Kidney glomerular epithelial cell (primary cell): Measurements from ENCODE around the gene ARCN1.

Experiments used
- DNase-seq: peaks from one replicate; lab custom pipeline; 2025; lab: John Stamatoyannopoulos, UW

The ARCN1 gene

DNA sequence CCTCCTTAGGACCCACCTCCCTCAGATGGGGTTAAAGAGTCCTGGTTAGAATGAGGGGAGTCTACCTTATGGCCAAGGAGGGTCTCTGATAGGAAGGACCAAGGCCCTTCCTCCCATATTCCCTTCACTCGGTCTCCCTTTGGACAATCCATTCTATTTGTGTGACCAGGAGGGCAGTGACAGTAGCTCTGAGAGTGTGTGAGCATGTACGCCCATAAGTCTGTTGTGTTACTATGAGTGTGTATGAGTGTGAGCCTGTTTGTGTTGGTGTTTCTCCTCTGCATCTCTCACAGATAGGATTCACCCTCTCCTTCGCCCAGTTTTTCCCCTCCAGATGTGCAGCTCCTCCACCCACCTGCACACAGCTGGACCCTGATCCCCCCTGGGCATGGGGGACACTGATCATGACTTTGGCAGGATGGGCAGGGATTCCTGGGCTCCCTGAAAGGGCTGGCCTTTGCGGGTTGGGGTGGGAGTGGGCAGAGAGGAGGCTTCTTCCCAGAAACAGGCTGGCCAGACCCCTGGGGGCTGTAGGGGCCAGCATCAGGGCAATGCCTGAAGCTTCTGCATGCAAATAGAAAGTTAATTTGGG lies 49.7 kb downstream of the ARCN1 start:
- no peak for DNase-seq

DNA sequence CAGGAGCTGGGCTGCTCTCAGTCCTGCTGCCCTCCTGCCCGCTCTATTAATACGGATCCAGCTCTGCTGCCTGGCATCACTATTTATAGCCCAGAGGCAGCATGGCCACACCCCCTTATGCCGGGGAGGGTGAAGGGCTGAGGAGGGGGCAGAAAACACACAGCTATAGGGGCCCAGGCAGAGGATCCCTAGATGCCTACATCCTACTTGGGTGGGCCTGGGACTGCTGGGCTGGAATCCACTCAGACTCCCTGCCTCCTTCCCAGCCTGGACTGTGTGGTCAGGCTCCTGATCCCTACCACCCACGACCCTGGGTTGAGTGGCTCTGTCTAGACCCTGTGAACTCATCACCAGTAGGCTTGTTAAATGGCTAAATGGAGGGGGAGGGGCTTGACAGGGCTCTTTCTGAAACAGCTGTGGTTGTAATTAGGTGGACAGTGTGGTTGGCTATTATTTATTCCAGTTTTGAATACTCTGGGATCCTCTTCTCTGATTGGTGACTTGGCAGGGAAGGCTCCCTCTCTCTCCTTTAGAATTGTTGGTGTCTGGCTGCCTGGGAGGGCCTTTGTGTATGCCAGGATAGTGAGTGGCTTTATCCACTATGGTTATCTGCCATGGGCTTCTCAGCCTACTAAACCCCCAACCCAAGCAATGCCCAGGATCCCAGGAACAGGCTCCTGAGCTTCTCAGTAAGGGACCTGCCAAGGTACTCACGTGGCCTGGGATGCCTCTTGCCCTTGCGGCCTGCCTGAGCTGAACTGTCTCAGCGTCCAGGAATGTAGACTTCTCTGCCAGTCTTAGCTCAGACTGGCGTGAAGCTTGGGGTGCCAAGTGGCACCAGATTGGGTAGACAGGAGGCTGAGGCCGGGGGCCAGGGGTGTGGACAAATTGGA lies 50.4 kb downstream of the ARCN1 start:
- peak; percentile 90 for DNase-seq

DNA sequence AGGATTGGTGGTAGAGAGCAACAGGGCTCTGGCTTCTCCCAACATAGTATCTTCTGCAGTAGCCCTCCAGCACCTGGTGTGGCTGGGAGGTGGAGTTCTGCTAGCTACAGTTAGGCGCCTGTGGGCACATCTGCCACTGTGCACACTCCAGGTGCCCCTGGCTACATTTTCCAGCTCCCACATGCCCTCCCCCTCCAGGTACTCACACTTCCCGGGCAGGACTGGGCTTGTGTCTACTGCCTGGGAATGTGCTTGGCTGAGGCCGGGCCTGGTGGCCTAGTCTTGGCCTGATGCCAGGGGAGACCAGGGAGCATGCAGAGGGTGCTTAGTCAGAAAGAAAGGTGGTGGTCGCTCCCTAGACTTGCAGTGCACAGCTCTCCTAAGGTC lies 51.1 kb downstream of the ARCN1 start:
- DNase-seq: no peak

DNA sequence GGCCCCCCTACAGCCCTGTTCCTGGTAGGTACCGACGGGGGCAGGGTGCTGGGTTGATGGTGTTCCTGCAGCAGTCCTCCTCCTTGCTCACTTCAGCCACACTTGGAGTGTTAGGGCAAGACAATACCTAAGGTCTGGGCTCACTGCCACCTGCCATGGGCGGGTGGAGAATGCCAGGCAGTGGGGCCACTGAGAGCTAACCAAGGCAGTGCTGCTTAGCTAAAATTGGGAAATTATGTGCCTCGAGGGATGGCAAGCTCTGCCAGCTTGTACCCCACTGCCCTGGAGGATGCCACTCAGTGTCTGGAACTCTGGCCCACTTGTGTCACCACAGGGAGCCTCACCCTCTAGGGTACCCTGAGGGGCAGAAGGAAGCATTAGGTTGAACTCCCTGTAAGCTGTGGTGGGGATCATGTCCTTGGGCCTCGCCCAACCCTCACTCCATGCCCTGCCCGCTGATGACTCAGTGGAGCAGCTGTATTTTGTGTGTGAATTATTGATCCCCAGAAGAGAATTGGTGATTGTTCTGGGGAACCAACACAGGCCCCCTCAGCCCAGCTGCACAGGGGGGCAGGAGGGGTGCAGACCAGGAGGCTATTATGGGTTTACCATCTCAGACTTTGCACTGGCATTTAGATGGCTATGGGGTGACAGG lies 53.0 kb downstream of the ARCN1 start:
- no peak for DNase-seq

DNA sequence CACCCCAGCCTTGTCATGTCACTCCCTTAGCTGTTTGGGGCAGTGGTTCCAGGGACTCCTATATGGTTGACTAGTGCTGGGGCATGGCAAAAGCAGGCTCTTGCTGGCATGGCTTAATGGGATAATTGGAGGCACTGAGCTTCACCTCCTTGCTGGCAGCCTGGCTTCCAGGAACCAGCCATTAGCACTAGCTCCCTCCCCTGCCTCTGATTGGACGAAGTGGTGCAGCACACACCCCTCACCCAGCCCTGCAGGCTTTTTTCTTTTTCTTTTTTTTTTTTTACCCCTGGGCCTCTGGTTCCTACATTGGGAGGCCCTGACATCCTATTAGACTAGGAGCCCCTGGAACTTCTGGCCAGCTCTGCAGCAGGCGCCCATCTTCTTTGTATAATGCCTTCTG lies 53.8 kb downstream of the ARCN1 start:
- no peak for DNase-seq

DNA sequence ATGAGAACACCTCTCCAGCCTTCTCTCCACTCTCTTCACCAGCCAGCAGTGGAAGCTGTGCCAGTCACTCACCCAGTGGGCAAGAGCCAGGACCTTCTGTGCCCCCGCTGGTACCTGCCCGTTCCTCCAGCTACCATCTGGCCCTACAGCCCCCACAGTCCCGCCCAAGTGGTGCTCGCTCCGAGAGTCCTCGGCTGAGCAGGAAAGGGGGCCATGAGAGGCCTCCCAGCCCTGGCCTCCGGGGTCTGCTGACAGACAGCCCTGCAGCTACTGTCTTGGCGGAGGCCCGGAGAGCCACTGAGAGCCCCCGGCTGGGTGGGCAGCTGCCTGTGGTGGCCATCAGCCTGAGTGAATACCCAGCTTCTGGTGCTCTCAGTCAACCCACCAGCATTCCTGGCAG lies 55.4 kb downstream of the ARCN1 start:
- no peak for DNase-seq

DNA sequence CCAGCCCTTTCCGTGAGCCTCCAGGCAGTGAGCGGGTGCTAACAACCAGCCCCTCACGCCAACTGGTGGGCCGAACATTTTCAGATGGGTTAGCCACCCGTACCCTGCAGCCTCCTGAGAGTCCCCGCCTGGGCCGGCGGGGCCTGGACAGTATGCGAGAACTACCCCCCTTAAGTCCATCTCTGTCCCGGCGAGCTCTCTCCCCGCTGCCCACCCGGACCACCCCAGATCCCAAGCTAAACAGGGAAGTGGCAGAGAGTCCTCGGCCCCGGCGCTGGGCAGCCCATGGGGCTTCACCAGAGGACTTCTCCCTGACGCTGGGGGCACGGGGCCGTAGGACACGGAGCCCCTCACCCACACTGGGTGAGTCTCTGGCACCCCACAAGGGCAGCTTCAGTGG lies 55.8 kb downstream of the ARCN1 start:
- no peak for DNase-seq

DNA sequence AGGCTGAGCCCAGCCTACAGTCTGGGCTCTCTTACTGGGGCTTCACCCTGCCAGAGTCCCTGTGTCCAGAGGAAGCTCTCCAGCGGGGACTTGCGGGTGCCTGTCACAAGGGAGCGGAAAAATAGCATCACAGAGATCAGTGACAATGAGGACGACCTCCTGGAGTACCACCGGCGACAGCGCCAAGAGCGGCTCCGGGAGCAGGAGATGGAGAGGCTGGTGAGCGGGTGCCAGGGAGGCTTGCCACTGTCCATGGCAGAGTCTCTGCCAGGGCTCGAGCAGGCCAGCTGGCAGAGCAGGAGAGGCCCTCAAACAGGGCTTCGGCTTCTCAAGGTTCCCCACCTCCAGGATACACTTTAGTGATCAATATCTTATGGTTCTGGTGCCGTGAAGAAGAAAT lies 56.2 kb downstream of the ARCN1 start:
- DNase-seq: no peak

DNA sequence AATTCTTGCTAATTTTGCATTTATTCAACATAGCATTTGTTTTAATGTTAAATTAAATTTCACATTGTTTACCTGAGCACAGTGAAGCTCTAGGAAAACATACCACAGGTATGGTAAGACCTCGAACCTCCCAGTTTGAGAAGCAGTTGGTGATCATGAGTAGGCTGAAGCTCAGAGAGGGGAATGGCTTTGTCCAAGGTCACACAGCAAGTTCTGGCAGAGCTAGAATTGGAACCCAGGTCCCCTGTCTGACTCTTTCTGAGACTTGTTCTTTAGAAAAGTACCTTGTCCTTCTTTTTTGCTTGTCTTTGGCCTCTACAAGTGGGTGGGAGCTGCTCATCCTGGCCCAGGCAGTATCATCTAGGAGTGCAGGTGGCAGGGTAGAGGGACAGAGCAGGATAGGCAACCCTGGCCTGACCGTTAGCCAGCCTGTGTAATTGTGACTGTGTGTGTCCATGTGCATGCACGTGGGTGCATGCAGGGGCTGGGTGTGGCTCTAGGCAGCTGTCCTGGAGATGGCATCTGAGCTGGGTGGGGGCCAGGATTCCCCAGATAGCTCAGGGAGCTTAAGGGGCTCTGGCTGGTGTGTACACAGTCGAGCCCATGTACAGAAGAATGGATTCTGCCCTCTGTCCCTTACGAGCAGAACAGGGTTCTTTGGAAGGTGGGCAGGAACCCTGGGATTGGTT lies 56.8 kb downstream of the ARCN1 start:
- no peak for DNase-seq

DNA sequence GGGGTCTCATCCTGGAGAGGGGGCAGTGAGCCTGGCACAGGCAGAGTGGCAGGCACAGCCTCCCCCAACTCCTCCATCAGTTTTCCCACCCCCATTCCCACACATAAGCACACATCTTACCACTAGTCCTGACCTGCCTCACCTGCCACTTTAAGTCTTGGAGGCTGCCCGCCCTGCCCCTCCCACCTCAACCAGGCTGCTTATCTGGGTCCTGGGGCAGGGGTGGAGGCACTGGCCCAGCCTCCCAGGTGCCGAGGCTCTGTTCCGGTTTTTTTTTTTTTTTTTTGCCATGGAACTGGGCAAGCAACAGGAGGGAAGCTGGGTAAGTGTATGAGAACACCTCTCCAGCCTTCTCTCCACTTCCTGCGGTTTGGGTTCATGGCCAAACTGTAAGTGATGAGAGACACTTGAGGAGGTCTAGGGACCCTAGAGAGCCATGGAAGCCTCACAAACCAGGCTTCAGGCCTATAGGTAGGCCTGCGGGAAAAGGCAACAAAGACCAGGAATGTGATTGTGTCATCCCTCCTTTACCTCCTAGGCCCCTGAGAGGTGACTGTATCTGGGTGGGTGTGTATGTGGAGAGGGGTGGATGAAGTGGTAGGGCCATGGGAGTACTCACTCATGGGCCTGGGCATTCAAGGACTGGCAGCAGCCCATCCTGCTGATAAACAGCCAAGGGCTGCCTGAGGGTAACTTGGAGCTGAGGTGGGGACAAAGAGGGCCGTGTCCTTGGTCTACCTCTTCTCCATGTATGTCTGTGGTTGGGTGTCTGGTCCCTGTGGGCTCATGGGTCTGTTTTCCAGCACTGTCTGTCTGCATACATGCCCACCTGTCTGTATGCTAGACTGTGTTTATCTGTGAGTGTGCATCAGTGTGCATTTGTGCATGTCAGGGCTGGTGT lies 57.8 kb downstream of the ARCN1 start:
- no peak for DNase-seq

DNA sequence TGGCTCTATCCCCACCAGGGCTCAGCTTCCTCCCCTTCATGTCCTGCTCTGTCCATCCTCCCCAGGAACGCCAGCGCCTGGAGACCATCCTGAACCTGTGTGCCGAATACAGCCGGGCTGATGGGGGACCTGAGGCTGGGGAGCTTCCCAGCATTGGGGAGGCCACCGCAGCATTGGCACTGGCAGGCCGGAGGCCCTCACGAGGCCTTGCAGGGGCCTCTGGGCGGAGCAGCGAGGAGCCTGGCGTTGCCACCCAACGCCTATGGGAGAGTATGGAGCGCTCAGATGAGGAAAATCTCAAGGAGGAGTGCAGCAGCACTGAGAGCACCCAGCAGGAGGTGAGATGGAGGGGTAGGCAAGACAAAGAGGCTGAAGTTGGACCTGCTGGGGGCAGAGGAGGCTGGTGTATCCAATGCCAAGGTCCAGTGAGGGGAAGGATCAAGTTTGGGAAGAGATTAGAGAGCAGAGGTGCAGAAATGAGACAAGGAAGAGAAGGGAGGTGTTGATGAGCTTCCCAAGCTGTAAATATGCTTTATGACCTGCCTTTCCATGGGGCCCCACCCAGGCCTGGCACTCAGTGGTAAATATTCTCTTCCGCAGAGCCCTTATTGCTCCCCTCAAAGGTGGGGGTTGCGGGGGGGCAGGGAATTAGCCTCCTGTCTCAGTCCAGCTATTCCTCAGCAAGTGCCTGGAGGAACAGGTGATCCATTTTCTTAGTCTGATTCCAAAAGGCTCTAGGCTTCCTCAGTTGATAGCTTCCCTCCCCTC lies 59.1 kb downstream of the ARCN1 start:
- DNase-seq: no peak

DNA sequence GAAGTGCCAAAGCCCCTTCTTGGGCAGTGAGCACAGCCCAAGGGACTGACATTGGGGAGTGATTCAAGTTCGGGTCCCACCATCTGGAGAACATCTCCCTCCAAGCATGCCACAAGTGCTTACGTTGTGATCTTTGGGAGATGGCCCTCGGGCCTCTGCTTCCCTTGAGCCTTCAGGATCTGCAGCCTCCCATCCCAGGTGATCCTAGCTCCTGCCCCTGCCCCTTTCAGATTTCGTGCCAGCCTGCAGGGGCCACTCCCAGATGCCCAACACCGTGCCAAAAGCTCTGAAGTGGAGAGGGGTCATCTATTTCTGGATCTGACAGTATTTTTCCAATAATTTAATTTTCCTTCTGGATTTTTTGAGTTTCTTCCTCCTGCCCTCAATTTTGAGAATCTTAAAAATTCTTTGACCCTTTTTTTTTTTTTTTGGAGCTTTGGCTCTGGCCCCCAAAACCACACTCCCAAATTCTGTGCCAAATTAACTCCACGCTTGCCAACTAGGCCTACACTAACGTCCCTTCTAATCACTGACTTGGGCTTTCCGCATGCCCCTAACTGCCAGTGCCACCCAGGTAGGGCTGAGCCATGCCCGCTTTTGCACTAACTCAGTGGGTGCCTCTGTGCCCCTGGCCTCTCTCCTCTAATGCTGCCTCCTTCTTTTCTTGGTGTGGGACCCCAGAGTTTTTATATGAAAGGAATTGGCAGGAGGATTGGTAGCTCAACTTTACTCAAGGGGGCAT lies 60.5 kb downstream of the ARCN1 start:
- DNase-seq: no peak

DNA sequence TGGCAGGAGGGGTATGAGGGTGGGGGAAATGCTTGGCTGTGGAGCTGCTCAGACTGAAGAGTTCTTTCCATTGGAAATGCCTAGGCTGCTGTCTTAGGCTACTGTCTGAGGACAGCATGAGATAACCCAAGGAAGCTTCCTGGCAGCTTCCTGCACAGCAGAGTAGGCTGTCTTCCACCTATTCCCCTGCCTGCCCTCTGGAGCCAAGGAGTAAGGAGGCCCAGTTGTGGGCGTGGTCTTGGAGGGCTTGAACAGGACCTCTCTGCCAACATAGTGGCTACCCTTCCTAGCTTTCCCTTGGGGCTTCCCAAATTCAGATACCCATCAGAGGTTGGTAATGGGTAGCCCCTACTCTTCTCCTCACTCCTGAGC lies 61.1 kb downstream of the ARCN1 start:
- no peak for DNase-seq

DNA sequence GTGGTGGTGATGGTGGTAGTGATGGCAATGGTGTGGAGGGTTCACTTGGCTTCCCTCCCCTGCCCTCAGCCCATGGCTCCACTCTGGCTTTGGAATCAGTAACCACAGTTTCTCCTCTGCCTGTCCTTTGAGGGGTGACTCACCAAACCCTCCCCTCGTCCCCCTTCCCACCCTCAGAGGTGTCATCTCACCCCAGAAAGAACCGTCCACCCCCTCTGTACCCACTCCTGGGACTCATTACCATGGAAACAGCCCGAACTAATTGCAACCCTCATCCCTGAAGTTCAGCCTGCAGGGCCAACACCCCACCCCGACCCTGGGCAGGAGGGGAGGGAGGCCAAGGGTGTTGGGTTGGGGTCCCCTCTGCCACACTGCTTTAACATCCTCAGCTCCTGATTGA lies 61.8 kb downstream of the ARCN1 start:
- DNase-seq: no peak

DNA sequence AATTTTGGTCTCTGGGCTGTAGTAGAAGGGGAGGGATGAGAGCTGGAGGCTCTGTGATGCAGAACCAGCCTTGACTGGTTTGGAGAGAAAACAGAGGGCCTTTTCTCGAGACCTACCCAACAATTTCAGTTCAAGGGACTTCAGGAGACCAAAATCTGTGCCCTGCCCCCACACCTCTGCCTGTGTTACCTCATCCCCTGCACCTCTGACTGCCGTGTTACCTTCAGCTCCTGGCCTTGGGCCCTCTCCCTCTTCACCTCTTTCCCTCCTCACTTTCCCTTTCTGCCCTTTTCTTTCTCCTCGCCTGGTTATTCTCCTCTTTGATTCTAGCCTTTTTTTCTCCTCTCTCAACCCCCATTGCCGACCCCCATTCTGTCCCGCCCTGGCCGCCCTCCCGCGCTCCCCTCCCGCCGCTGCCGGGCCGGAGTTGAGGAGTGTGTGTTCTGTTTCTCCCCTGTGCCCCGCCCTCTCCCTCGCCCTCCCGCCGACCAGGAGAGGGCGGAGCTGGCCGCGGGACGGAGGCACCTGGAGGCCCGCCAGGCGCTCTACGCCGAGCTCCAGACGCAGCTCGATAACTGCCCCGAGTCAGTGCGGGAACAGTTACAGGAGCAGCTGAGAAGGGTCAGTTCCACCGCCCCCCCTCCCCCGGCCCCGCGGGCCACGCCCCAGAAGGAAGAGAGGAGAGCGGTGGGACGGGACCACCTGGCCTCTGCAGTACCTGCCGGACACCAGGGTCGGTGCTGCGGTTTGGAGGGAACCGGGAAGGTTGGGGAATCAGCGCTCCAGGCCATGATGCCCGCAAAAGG lies 62.4 kb downstream of the ARCN1 start:
- no peak for DNase-seq

DNA sequence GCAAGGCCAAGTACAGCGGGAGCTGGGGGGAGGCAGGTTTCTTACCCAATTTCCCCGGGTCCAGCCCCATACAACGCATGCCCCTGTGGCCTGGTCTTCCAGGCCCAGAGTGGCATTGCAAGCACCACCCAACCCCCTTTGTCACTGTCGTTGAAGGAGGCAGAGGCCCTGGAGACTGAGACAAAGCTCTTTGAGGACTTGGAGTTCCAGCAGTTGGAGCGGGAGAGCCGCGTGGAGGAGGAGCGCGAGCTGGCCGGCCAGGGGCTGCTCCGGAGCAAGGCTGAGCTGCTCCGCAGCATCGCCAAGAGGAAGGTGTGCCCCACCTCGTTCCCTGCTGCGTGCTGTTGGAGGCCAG lies 63.0 kb downstream of the ARCN1 start:
- no peak for DNase-seq

DNA sequence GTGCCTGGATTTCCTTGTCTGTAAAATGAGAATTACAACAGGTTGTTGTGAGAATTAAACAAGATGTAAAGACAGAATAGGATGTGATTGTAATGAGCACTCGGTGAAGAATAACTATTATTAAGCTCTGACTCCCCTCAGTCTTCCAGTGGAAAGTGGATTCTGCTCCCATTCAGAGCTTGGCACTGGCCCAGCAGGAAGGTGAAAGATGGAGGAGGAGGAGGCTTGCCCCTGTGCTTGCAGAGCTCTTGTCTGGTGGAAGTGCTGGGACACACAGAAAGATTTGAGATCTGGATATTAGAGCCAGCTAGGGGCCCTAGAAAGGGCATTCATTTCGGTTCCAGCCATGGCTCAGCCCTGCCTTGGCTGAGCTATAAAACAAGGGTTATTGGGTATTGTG lies 63.4 kb downstream of the ARCN1 start:
- DNase-seq: no peak

DNA sequence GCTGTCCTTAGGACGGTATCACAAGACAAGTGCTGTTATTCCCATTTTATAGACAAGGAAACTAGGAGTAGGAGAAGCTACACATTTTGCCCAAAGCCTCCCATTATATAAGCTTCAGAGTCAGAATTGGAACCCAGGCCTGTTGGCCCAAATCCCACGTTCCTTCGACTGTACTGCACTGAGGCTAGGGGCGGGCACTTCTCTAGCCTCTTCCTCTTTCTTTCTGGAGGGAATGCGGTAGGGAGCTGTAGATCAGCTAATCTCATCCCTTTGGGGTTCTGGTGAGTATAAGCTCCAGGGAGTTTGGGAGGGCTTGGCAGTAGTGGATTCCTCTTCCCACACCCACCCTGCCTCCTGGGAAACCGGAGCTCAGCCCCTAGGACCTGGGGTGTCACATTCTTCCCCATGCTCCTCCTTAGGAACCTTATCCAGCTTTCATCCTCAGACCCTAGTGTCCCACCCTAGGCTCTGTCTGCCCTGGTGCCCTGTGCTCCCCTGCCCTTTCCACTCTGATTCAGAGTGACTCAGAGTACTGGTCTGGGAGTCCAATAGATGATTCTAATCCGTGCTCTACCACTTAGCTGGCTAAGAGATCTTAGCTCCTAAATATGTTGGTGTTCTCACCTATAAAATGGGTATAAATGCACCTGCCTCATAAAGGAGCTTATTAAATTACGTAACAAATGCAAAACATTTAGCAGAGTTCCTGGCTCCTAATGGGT lies 64.5 kb downstream of the ARCN1 start:
- no peak for DNase-seq

DNA sequence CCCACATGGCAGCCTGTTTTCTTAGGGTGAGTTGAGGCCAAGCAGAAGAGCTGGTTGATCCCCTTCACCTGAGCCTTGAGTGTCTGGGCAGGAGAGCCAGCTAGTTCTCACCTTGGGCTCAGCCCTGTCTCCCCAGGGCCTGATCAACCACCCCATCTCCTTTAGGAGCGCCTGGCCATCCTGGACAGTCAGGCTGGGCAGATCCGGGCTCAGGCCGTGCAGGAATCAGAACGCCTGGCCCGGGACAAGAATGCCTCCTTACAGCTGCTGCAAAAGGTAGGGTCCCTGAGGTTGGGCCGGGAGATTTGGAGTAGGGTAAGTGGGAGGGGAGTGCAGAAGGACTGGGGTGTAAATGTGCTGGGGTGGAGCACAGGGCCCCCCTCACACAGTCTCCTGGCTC lies 66.5 kb downstream of the ARCN1 start:
- no peak for DNase-seq
